OCI-LY7 (cell line): ENCODE data around the gene S100PBP. TPM values are rescaled to one million over a fixed set of nuclear protein-coding genes. Genes with fewer than 3 reads are reported as not detected.

Source experiments
- BruUV-seq: library from RNA; stranded (reverse); fragments of 400-500 nt; replicated peaks from 2 replicates; lab custom pipeline; 2021; lab: Mats Ljungman, UMichigan
- CTCF ChIA-PET: fragments of 300-600 bp; sonication (Branson Sonifier 250); formaldehyde crosslinking; loops from one replicate; lab custom pipeline; 2022; ENCODE audit warnings: antibody characterized with exemption; ENCODE audit not compliant: unreplicated experiment; lab: Charles Lee
- POLR2A ChIA-PET: fragments of 300-600 bp; sonication (Branson Sonifier 250); formaldehyde crosslinking; loops from one replicate; lab custom pipeline; 2022; ENCODE audit warnings: antibody characterized with exemption; lab: Charles Lee
- DNase-seq: peaks from one replicate; pipeline ENCODE4 v3.0.0-alpha.2; 2015; ENCODE audit warnings: low spot score
- H2AFZ ChIP-seq: fragments of 200-600 bp; sonication (generic), shearing (Covaris generic); 2 replicates; pipeline ENCODE4 v1.6.1; 2014; ENCODE audit warnings: mild to moderate bottlenecking, antibody characterized with exemption, low read length, moderate library complexity
- H3K27ac ChIP-seq: fragments of 200-600 bp; sonication (generic); 2 replicates; pipeline ENCODE4 v1.5.1; 2014; ENCODE audit warnings: mixed run types, low read depth, mild to moderate bottlenecking, moderate library complexity, low read length, inconsistent platforms; ENCODE audit not compliant: poor library complexity, severe bottlenecking
- H3K36me3 ChIP-seq: fragments of 200-600 bp; sonication (generic); 2 replicates; pipeline ENCODE4 v1.6.1; 2014; ENCODE audit warnings: mild to moderate bottlenecking, antibody characterized with exemption, low read length, moderate library complexity, mixed read lengths; ENCODE audit not compliant: insufficient read depth
- H3K4me1 ChIP-seq: fragments of 200-600 bp; sonication (generic); 2 replicates; pipeline ENCODE4 v1.5.1; 2014; ENCODE audit warnings: mild to moderate bottlenecking, low read length; ENCODE audit not compliant: insufficient read depth, poor library complexity, severe bottlenecking
- H3K4me2 ChIP-seq: fragments of 200-600 bp; sonication (generic); 2 replicates; pipeline ENCODE4 v1.6.1; 2014; ENCODE audit warnings: mild to moderate bottlenecking, low read length
- H3K4me3 ChIP-seq: fragments of 200-600 bp; sonication (generic); 2 replicates; pipeline ENCODE4 v1.5.1; 2014; ENCODE audit warnings: mild to moderate bottlenecking, low read depth, low read length; ENCODE audit not compliant: poor library complexity, severe bottlenecking
- H3K79me2 ChIP-seq: fragments of 200-600 bp; sonication (generic); 2 replicates; pipeline ENCODE4 v1.6.1; 2016; ENCODE audit warnings: low read depth, mild to moderate bottlenecking, low read length, moderate library complexity, mixed read lengths; ENCODE audit not compliant: insufficient read depth
- H3K9me2 ChIP-seq: fragments of 200-600 bp; sonication (generic); 2 replicates; pipeline ENCODE4 v1.6.1; 2016; ENCODE audit warnings: mild to moderate bottlenecking, low read length, mixed read lengths; ENCODE audit not compliant: insufficient read depth
- H3K9me3 ChIP-seq: fragments of 200-600 bp; sonication (generic); 2 replicates; pipeline ENCODE4 v1.6.1; 2014; ENCODE audit warnings: mild to moderate bottlenecking, mixed run types, low read length, mixed read lengths
- H4K20me1 ChIP-seq: fragments of 200-600 bp; sonication (generic); 2 replicates; pipeline ENCODE4 v1.6.1; 2014; ENCODE audit warnings: mild to moderate bottlenecking, antibody characterized with exemption, low read length, moderate library complexity, mixed read lengths; ENCODE audit not compliant: insufficient read depth
- EZH2phosphoT487 ChIP-seq: fragments of 200-600 bp; sonication (generic); IDR thresholded peaks from 2 replicates; pipeline ENCODE4 v1.6.1; 2018; ENCODE audit warnings: low read depth, borderline replicate concordance, mild to moderate bottlenecking, mixed run types, antibody characterized with exemption, low read length, moderate library complexity, mixed read lengths
- intact Hi-C: fragments of 100-400 bp; cut with micrococcal nuclease; formaldehyde crosslinking; loops from one replicate; pipeline ENCODE4 v1.10.0; 2022; ENCODE audit not compliant: unreplicated experiment
- total RNA-seq, 2 experiments: library from RNA; depleted of rRNA in 1 of 2; stranded (reverse); fragments of >200 nt in 1 of 2; shearing (Covaris generic) in 1 of 2; gene quantifications; 2 replicates each; pipeline ENCODE4 v1.2.3, GENCODE V29; 2014 to 2022
- TF ChIP-seq, protein P1 (sequence below): fragments of 200-600 bp; sonication (generic); conservative IDR thresholded peaks from 2 replicates; pipeline ENCODE4 v1.5.1; 2014; ENCODE audit warnings: mild to moderate bottlenecking, antibody characterized with exemption, low read length, moderate library complexity, mixed read lengths

S100PBP gene
- total RNA-seq, 2 experiments from 2014 or later, result 72.1 to 136 TPM

DNA sequence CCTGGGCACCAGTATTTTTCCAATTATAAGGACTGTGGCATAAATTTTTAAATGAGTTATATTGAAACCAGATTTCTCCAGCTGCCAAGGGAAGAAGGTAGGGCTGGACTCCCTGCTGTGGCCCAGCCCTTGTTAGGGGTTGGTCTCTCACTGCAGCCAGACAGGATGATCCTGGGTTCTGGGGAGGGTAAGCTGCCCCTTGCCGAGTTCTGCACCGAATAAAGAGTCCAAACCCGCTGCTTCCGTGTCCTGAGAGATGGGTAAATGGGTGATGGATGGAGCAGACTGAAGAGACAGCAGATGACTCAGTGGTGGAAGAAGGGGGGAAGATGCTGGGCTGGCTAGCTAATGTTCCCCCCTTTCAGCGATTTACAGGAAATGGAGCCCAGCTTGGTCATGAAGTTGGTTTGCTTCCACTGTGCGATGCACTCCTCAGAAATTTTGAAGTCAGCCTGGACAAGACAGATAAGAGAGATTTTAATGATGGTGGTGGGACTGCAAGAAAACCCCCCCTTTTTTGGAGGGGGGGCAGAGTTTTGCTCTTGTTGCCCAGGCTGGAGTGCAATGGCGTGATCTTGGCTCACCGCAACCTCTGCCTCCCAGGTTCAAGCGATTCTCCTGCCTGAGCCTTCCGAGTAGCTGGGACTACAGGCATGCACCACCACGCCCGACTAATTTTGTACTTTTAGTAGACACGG, 41.7 kb upstream of the S100PBP start:
- no TSS peak for BruUV-seq
- intact Hi-C loops, result no loop called here
- H3K36me3 ChIP-seq, result peaks cover 79% of the 10 kb centered on the region

DNA sequence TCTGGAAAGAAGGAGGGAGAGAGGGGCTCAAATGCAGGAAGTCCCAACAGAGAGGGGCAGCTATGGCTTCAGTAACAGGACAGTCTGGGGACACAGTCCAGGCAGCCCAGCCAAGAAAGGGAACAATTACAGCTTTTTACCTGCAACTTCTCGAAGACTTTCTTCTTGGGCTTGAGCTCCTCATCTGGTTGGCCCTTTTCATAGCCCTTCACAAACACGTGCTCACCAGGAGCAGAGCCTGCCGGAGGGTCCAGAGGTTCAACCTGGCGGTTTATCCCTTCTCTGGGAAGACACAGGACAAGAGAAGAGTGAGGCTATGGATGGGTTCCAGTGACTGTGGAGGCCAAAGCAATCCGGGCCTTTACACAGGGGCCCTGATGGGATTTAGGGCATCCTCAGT, 38.2 kb upstream of the S100PBP start:
- no TSS peak for BruUV-seq
- intact Hi-C loops, result no loop called here
- no peak for DNase-seq
- no peaks in the 10 kb centered on the region for H3K9me3 ChIP-seq
- H3K27ac ChIP-seq, result no peak overlapping the region
- no peaks in the 10 kb centered on the region for H3K79me2 ChIP-seq
- TF ChIP-seq EZH2phosphoT487, result no peak
- TF ChIP-seq, protein P1, sequence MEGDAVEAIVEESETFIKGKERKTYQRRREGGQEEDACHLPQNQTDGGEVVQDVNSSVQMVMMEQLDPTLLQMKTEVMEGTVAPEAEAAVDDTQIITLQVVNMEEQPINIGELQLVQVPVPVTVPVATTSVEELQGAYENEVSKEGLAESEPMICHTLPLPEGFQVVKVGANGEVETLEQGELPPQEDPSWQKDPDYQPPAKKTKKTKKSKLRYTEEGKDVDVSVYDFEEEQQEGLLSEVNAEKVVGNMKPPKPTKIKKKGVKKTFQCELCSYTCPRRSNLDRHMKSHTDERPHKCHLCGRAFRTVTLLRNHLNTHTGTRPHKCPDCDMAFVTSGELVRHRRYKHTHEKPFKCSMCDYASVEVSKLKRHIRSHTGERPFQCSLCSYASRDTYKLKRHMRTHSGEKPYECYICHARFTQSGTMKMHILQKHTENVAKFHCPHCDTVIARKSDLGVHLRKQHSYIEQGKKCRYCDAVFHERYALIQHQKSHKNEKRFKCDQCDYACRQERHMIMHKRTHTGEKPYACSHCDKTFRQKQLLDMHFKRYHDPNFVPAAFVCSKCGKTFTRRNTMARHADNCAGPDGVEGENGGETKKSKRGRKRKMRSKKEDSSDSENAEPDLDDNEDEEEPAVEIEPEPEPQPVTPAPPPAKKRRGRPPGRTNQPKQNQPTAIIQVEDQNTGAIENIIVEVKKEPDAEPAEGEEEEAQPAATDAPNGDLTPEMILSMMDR, result no peak
- no peak overlapping the region for H3K4me2 ChIP-seq
- no peaks in the 10 kb centered on the region for H4K20me1 ChIP-seq
- no peaks in the 10 kb centered on the region for H3K4me1 ChIP-seq
- no peak overlapping the region for H3K4me3 ChIP-seq
- CTCF ChIA-PET, result no interaction called here
- H2AFZ ChIP-seq, result no peak overlapping the region
- H3K36me3 ChIP-seq, result peaks cover 95% of the 10 kb centered on the region
- no peaks in the 10 kb centered on the region for H3K9me2 ChIP-seq
- POLR2A ChIA-PET, result no interaction called here

More for the DNA sequence above, 41.7 kb upstream of the S100PBP start:
- ChIA-PET POLR2A (interaction anchor here (0.7 to 1.5 kb wide), 2 partner anchors 18 to 169 kb away, joined by 4 to 5 read pairs; no protein-coding TSS in a partner anchor), CTCF (no interaction called here)
- DNase-seq, result no peak
- Histone ChIP-seq H4K20me1 (no peaks in the 10 kb centered on the region), H3K4me2 (no peak overlapping the region), H3K4me1 (no peaks in the 10 kb centered on the region), H3K79me2 (no peaks in the 10 kb centered on the region), H3K9me3 (no peaks in the 10 kb centered on the region), H2AFZ (no peak overlapping the region), H3K4me3 (no peak overlapping the region), H3K9me2 (no peaks in the 10 kb centered on the region), H3K27ac (no peak overlapping the region)
- no peak for TF ChIP-seq EZH2phosphoT487

DNA sequence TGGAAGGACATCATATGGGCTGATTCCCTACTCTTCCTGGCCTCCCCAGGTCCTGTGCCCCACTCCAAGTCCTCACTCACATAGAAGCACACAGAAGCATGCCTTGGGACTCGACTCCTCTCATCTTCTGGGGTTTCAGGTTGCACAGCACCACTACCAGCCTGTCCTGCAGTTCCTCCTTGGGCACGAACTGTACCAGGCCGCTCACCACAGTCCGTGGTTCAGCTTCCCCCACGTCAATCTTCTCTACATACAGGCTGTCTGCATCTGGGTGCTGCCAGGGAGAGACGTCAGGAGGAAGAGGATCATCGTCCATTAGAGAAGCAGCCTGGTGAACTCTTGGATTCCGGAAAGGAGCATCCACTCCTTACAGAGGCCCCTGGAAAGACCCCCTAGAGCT, 37.4 kb upstream of the S100PBP start:
- no peaks in the 10 kb centered on the region for H4K20me1 ChIP-seq
- no peak for DNase-seq
- no peak overlapping the region for H3K4me2 ChIP-seq
- no TSS peak for BruUV-seq
- TF ChIP-seq EZH2phosphoT487, result no peak
- TF ChIP-seq, protein P1, result no peak
- ChIA-PET POLR2A (no interaction called here), CTCF (no interaction called here)
- H3K9me2 ChIP-seq, result no peaks in the 10 kb centered on the region
- no peaks in the 10 kb centered on the region for H3K79me2 ChIP-seq
- H3K36me3 ChIP-seq, result peaks cover 97% of the 10 kb centered on the region
- intact Hi-C loops, result no loop called here
- no peak overlapping the region for H3K27ac ChIP-seq
- no peak overlapping the region for H2AFZ ChIP-seq
- no peaks in the 10 kb centered on the region for H3K9me3 ChIP-seq
- no peak overlapping the region for H3K4me3 ChIP-seq
- no peaks in the 10 kb centered on the region for H3K4me1 ChIP-seq
